Measurements from ENCODE around the gene TANGO6.
A peak's percentile ranks its signal among the peaks of the same experiment; 100 is the strongest.
"Not testable (repeated sequence)": the region's sequence is repeated elsewhere in the genome, so short reads cannot be mapped to it uniquely, and the experiment has no call there.

TANGO6 gene

DNA sequence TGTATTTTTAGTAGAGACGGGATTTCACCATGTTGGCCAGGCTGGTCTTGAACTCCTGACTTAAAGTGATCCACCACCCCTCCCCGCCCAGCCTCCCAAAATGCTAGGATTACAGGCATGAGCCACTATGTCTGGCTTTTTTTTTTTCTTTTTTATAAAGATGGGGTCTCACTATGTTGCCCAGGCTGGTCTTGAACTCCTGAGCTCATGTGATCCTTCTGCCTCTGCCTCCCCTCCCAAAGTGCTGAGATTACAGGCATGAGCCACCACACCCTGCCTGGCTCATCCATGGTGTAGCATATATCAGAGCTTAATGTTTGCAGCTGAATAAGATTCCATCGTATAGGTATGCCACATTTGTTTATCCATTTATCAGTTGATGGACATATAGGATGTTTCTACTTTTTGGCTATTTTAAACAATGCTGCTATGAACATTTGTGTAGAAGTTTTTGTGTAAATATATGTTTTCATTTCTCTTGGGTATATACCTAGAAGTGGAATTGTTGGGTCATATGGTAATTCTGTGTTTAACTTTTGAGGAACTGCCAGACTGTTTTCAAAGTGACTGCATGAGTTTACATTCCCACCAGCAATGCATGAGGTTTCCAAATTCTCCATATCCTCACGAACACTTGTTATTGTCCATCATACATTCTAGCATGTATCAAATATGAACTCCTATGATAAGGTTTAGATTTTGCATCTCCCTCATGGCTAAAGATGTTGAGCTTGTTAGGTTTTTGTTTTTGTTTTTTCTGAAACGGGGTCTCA, 206.5 kb downstream of the TANGO6 start:
- Mint-ChIP-seq H3K9me3 (no peaks in the 10 kb centered on the region), H3K4me1 (ENCODE audit: low read depth) (no peaks in the 10 kb centered on the region), H3K4me3 (no peak overlapping the region), H3K36me3 (ENCODE audit: low read depth) (peaks cover 14% of the 10 kb centered on the region), H3K27me3 (no peaks in the 10 kb centered on the region), H3K27ac (no peak overlapping the region)
- no peak for DNase-seq

DNA sequence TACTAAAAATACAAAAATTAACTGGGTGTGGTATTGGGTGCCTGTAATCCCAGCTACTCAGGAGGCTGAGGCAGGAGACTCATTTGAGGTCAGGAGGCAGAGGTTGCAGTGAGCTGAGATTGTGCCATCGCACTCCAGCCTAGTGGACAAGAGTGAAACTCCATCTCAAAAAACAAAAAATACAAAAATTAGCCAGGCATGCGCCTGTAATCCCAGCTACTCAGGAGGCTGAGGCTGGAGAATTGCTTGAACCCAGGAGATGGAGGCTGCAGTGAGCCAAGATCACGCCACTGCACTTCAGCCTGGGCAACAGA, 208.1 kb downstream of the TANGO6 start:
- H3K4me1 Mint-ChIP-seq (ENCODE audit: low read depth); H3K4me3 Mint-ChIP-seq; H3K27ac Mint-ChIP-seq; DNase-seq; H3K9me3 Mint-ChIP-seq; H3K27me3 Mint-ChIP-seq: not testable (repeated sequence)
- H3K36me3 Mint-ChIP-seq (ENCODE audit: low read depth), result peaks cover 13% of the 10 kb centered on the region

DNA sequence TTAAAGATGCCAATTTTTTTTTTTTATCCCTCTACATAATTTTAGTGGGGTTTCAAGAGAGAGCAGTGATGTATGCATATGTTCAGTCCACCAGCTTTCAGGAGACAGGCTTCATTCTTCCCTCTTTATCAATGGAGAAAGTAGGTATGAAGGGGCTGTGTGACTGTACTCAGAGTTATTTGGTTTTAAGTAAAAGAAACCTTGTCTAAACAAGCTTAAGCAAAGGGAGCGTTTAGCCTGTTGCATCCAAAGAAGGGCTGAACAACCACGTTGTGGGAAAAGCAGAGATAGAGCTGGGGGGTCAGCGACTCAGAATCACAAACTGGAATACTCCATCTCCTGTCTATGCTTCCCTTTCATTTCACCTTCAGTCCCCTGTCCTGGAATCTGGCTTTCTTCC, 211.7 kb downstream of the TANGO6 start:
- Mint-ChIP-seq H3K4me3 (no peak overlapping the region), H3K4me1 (ENCODE audit: low read depth) (no peaks in the 10 kb centered on the region), H3K36me3 (ENCODE audit: low read depth) (peaks cover 15% of the 10 kb centered on the region), H3K9me3 (no peaks in the 10 kb centered on the region), H3K27me3 (no peaks in the 10 kb centered on the region), H3K27ac (no peak overlapping the region)
- DNase-seq, result no peak

DNA sequence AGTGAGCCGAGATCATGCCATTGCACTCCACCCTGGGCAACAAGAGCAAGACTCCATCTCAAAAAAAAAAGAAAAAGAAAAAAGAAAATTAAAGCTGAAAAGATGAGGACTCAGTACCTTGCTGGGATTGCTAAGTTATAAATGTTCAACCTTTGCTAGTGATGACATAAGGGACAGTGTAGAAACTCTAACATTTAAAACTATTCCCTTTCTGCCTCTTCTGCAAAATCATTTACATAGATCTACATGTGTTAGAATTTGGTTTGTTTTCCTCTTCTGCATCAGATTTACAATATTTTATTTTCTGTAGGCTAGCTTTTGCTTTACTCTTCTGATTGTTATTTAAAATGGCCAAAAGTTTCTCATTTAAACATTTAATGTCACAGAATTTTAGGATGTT, 212.6 kb downstream of the TANGO6 start:
- no peaks in the 10 kb centered on the region for H3K4me1 Mint-ChIP-seq (ENCODE audit: low read depth)
- no peaks in the 10 kb centered on the region for H3K27me3 Mint-ChIP-seq

DNA sequence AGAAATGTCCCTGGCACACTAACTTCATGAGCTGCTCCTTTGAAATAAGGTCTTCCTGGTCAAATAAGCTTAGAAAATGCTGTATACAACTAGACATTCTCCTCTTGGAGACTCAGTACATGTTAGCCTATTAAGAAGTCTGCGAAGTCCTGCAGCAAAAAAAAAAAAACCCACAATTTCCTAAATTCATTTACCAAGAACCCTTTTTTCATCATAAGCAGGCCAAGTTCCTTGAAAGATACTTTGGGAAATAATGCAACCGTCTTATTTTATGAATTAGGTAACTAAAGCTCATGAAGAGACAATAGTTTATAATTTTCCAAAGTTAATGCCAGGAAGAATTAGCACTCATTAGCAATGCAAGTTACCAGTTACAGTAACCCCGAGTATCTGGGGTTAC, 213.1 kb downstream of the TANGO6 start:
- Mint-ChIP-seq H3K4me3 (no peak overlapping the region), H3K27ac (no peak overlapping the region), H3K9me3 (no peaks in the 10 kb centered on the region), H3K36me3 (ENCODE audit: low read depth) (peaks cover 18% of the 10 kb centered on the region), H3K4me1 (ENCODE audit: low read depth) (no peaks in the 10 kb centered on the region), H3K27me3 (no peaks in the 10 kb centered on the region)
- DNase-seq, result no peak

More for the DNA sequence above, 212.6 kb downstream of the TANGO6 start:
- no peak for DNase-seq
- Mint-ChIP-seq H3K9me3 (no peaks in the 10 kb centered on the region), H3K4me3 (no peak overlapping the region), H3K27ac (no peak overlapping the region), H3K36me3 (ENCODE audit: low read depth) (peaks cover 18% of the 10 kb centered on the region)

DNA sequence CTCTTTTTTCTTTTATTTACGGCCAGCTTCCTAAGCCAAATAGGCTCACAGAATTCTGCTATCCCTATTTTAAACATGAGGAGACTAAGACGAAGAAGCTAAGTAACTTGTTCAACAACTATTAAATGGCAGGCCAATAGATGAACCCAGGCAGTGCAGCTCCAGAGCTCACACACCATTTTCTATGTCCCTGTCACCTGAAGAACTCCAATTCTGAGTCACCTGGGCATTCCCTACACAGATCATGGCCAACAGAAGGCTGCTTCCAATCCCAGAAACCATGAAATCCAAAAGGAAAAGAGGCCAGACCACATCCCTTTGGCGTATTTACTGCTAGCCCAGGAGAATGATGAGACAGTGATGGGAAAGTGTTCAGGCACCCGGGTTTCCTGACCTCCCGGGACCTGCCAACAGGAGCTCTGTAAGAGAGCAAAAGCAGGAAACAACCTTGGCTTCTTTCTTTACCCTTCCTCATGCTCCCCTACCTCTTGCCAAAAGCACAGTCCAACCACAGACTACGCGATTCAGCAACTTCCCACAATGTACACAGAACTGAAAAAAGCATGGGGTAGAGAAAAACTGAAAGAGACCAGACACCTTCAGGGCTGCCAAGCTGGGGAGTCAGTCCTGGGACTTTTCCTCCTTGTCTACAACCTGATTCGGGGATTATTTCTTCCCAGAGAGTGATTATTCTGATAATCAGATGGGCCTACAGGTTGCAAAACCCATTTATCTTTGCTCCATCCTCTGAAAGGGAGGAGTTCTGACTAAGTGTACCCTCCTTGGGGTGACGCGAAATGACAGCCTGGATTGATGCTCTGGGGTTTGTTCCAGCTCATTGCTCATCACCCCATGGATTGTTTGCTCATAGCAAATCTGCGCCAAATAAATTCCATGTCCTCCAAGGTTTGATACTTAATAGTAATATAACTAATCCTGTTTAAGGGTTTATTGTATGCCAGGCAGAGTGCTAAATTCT, 214.4 kb downstream of the TANGO6 start:
- Mint-ChIP-seq H3K27ac (peak overlapping the region; percentile 13), H3K27me3 (no peaks in the 10 kb centered on the region), H3K36me3 (ENCODE audit: low read depth) (peaks cover 24% of the 10 kb centered on the region), H3K4me1 (ENCODE audit: low read depth) (no peaks in the 10 kb centered on the region), H3K4me3 (no peak overlapping the region), H3K9me3 (no peaks in the 10 kb centered on the region)
- no peak for DNase-seq

DNA sequence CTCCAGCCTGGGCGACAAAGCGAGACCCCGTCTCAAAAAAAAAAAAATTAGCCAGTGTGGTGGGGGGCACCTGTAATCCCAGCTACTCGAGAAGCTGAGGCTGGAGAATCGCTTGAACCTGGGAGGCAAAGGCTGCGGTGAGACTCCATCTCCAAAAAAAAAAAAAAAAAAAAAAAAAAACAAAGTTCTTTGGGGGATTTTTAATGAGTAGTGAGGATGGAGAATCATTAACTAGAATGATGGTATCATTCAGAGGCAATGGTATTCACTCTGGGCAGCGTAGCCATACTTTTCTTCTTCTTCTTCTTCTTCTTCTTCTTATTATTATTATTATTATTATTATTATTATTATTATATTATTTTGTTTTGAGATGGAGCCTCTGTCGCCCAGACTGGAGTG, 220.2 kb downstream of the TANGO6 start:
- not testable (repeated sequence) for H3K27me3 Mint-ChIP-seq; H3K9me3 Mint-ChIP-seq; H3K27ac Mint-ChIP-seq; H3K4me3 Mint-ChIP-seq; H3K4me1 Mint-ChIP-seq (ENCODE audit: low read depth); DNase-seq
- H3K36me3 Mint-ChIP-seq (ENCODE audit: low read depth), result peaks cover 37% of the 10 kb centered on the region

DNA sequence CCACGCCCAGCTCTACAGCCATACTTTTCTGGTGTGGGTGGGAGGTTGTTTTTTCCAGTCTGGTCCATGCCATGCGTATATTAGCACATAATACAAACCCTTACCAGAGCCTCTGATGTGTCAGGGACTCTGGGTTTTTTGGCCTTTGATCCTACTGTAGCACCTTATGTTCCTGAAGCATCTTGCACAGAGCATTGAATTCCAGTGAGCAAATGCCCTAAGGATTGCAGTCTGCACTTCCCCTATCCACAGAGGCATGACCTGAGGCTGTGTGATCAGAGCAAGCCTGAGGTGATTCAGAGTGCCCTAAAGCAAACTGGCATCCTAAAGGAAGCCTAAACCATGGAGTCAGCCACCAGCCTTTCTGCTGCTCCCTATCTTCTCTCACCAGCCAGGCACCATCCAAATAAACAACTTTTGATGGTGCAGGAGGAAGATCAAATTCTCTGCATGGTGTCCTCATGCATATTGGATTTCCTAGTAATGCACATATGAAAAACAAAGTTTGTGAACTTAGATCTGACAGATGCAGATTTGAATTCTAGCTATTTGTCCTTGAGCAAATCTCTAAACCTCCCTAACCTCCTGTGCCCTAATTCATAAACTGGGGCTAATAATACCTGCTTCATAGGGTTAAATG, 220.9 kb downstream of the TANGO6 start:
- Mint-ChIP-seq H3K4me1 (ENCODE audit: low read depth) (no peaks in the 10 kb centered on the region), H3K9me3 (no peaks in the 10 kb centered on the region), H3K27ac (no peak overlapping the region), H3K27me3 (no peaks in the 10 kb centered on the region), H3K36me3 (ENCODE audit: low read depth) (peaks cover 43% of the 10 kb centered on the region), H3K4me3 (no peak overlapping the region)
- no peak for DNase-seq

DNA sequence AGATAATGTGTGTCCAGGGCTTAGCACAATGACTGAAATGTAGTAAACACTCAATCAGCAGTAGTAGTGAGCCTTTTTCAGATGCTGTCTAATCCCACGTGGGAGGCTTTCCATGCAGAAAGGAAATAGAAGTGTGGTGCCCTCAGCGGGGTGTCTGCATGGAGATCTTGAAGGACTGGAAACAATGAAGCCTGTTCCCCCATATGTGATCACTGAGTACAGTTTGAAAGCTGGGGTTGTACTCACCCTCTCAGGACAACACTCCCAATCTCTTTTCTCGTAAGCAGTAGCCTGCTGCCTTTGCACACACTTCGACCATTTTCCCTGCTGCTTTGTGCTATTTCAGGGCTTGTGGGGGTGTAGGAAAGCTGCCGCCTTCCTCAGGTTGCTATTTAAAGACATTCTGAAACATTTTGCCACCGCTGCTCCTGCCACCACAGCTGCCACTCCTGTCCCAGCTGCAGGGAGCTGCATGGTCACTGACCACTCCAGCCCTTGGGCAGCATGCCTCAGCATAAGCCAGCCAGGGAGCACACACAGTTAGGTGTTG, 221.5 kb downstream of the TANGO6 start:
- Mint-ChIP-seq H3K36me3 (ENCODE audit: low read depth) (peaks cover 40% of the 10 kb centered on the region), H3K4me1 (ENCODE audit: low read depth) (no peaks in the 10 kb centered on the region), H3K9me3 (no peaks in the 10 kb centered on the region), H3K27ac (no peak overlapping the region), H3K27me3 (no peaks in the 10 kb centered on the region), H3K4me3 (no peak overlapping the region)
- DNase-seq, result no peak

DNA sequence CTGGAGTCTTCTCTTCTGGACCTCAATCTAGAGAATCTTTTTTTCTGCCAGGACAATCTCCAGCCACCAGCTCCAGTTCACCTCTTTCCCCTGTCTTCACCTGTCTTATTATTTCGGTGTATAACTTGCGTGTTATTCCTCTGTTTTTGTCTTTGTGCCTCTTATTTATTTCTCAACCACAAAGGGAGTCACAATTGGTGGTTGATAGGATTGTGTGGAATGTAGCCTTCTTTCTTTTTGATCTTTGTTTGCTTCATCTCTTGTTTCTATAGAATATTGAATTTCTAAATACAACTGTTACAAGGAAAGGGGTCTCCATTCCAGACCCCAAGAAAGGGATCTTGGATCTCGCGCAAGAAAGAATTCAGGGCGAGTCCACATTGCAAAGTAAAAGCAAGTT, 226.2 kb downstream of the TANGO6 start:
- H3K36me3 Mint-ChIP-seq (ENCODE audit: low read depth), result peaks cover 23% of the 10 kb centered on the region
- peaks cover 1% of the 10 kb centered on the region for H3K4me1 Mint-ChIP-seq (ENCODE audit: low read depth)
- no peak overlapping the region for H3K27ac Mint-ChIP-seq
- no peaks in the 10 kb centered on the region for H3K27me3 Mint-ChIP-seq
- no peak overlapping the region for H3K4me3 Mint-ChIP-seq
- DNase-seq, result no peak
- H3K9me3 Mint-ChIP-seq, result no peaks in the 10 kb centered on the region

DNA sequence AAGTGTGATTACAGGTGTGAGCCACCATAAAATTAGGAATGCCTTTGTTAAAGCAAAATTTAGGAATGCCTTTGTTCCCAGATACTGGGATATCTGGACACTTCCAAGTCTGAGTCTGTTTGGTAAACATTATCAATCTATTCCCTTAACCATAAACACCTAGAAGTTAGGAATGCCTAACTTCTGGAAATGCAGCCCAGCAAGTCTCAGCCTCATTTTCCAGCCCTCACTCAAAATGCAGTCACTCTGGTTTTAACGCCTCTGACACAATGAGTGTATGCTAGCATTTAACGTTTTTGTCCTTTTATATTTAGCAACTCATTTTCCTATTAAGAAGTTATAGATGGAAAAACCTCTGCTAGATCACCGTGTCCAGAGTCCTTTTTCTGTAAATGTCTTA, 227.7 kb downstream of the TANGO6 start:
- Mint-ChIP-seq H3K27me3 (no peaks in the 10 kb centered on the region), H3K4me3 (no peak overlapping the region), H3K36me3 (ENCODE audit: low read depth) (peaks cover 16% of the 10 kb centered on the region), H3K27ac (no peak overlapping the region), H3K9me3 (no peaks in the 10 kb centered on the region), H3K4me1 (ENCODE audit: low read depth) (peaks cover 1% of the 10 kb centered on the region)
- no peak for DNase-seq

DNA sequence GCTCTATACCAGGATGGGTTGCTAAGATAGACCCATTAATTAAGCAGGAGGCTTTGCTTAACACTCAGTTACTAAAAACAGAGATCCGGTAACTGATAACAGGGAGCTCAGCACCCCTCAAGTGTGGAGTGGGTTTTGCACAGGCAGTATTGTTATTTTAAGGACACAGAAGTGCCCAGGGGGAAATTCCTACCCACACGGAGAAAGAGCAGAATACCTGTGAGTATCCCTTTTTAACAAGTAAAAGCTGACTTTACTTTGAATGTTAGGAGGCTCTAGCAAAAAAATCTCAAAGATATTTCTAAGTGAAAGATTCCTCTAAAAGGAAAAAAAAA, 229.3 kb downstream of the TANGO6 start:
- no peak overlapping the region for H3K27ac Mint-ChIP-seq
- no peaks in the 10 kb centered on the region for H3K27me3 Mint-ChIP-seq
- no peak for DNase-seq
- no peak overlapping the region for H3K4me3 Mint-ChIP-seq
- H3K9me3 Mint-ChIP-seq, result no peaks in the 10 kb centered on the region
- H3K4me1 Mint-ChIP-seq (ENCODE audit: low read depth), result peaks cover 1% of the 10 kb centered on the region
- peaks cover 21% of the 10 kb centered on the region for H3K36me3 Mint-ChIP-seq (ENCODE audit: low read depth)

DNA sequence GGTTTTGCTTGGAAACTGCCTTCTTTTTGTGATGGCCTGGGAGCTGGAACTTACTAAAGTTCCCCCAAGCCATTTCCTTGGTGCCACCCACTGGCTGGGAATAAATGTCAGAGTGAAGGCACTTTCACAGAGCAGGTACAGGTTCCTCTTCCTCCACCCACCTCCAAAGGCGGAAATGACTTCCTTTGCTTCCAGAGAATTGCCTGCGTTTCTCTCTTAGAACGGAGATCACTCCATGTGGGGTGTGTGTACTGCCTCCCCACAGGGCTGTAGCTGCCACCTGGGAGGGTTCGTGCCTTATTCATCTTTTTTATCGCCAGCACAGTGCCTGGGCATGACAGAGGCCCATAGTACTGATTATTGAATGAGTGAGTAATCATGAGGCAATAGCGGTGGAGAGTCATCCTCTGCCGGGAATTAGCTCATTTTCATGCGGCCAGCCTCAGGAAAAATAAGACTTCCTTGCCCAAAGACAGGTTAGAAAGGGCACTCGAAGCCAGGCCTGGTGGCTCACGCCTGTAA, 229.9 kb downstream of the TANGO6 start:
- no peaks in the 10 kb centered on the region for H3K9me3 Mint-ChIP-seq
- no peak overlapping the region for H3K27ac Mint-ChIP-seq
- DNase-seq, result no peak
- no peak overlapping the region for H3K4me3 Mint-ChIP-seq
- H3K36me3 Mint-ChIP-seq (ENCODE audit: low read depth), result peaks cover 17% of the 10 kb centered on the region
- H3K4me1 Mint-ChIP-seq (ENCODE audit: low read depth), result peaks cover 1% of the 10 kb centered on the region
- no peaks in the 10 kb centered on the region for H3K27me3 Mint-ChIP-seq

DNA sequence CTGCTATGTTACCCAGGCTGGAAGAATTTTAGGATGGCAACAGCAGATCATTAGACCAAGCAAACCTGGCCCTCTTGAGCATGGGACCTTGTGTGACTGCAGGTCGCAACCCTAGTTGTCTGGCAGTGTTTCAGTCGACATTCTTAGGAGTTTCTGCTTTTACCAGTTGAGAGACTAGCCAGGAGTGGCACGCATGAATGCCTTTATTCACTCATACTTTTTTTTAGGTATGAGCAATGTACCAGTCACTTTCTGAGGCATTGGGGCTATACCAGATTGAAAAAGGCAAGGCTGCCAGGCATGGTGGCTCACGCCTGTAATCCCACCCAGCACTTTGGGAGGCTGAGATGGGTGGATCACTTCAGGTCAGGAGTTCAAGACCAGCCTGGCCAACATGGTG, 233.9 kb downstream of the TANGO6 start:
- no peak overlapping the region for H3K4me3 Mint-ChIP-seq
- H3K27ac Mint-ChIP-seq, result no peak overlapping the region
- DNase-seq, result no peak
- H3K36me3 Mint-ChIP-seq (ENCODE audit: low read depth), result peaks cover 5% of the 10 kb centered on the region
- no peaks in the 10 kb centered on the region for H3K4me1 Mint-ChIP-seq (ENCODE audit: low read depth)
- H3K9me3 Mint-ChIP-seq, result no peaks in the 10 kb centered on the region
- H3K27me3 Mint-ChIP-seq, result no peaks in the 10 kb centered on the region
